GM21576 (cell line): Measurements from ENCODE around the gene PSME1.
A peak's percentile ranks its signal among the peaks of the same experiment; 100 is the strongest.

Experiments used
- ATAC-seq: cut with Tn5 transposase; IDR thresholded peaks from one replicate; pipeline ENCODE4 v1.9.1; 2021; ENCODE audit warnings: mild to moderate bottlenecking, moderate library complexity; ENCODE audit not compliant: unreplicated experiment

Gene PSME1

DNA sequence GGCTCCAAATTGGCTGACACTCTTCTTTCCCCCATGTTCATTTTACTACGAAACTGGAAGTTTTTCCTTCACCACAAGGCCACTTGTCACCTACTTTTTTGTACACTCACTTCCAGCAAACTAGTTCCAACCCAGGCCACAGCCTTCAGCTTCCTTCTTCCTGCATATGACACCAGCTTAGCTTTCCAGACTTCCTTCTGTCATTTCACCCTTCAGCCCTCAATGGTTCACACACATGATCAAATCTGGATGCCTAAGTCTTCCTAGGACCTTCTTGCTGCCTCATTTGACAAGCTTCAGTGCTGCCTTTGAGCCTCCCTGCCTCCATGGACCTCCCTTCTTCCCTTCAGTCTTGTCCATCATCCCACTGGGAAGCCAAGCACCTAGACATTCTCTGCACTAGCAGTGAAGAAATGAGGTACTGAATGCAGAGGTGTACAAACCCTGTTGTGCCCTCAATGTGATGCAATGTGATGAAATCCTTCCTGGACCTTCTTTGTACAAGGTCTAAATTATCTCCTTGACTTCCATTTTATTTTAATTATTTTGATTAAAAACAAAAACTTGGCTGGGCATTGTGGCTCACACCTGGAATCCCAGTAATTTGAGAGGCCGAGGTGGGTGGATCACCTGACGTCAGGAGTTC is 31.6 kb downstream of the PSME1 start:
- no peak for ATAC-seq

DNA sequence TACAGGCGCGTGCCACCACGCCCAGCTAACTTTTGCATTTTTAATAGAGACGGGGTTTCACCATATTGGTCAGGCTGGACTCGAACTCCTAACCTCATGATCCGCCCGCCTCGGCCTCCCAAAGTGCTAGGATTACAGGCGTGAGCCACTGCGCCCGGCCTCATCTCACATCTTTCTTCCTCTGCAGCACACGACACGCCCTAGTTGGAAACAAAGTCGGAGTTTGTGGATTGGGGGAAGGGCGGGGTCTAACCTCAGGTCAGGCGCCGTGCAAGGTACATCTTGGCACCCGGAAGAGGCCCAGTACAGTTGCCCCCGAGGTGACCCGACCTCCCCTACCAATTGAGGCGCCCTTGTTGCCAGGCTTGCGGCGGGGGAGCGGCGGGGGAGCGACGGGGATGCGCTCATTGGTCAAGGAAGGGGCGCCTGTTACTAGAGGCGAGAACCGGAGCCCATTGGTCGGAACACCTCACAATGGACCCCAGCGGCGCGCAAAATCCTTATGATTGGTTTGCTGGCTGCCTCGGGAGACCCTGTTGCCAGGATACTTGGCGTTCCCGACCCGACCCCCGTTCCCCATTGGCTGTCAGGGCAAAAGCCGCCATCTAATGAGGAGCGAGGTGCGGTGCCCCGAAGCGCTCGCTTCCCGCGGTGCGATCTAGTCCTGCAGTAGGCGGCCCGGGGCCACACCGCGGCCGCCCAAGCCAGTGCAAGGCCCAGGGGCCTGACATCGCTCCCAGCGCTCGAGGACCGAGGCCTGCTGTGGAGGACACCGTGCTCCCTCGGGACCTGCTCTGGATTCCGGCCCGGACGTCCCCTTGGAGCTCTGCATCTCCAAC is 35.6 kb downstream of the PSME1 start, which contains the start of gene REC8:
Gene REC8, plus strand, starts transcription at position 659 of the 839 bp plus-strand sequence. CDS start 473 bp downstream, outside the sequence.
- ATAC-seq: peak; percentile 83

DNA sequence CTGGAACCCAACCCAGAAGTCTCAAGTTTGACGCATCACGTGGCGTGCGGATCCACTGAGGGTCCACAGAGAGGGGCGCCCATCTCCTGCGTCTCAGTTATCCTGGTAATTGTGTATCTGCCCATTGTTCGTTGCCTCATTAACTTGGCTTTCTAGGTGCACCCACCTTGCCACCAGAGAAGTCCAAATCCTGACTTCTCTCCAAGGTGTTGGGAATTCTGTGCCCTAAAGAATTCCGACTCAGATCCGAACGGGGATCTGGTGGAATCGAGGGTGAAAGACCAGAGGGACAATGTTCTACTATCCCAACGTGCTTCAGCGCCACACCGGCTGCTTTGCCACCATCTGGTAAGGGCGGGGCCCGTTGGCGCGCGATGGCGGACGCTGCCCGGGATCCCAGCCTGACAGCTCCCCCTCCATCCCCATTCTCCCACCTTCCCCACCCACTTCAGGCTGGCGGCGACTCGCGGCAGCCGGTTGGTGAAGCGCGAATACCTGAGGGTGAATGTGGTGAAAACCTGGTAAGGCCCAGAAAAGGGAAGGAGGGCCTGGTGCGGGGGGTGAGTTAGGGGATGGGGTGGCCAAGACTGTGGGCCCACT is 36.4 kb downstream of the PSME1 start:
- no peak for ATAC-seq

- ATAC-seq: no peak
Observed at GRCh38 chr14:24172871-24173281, 36.9 kb downstream of the PSME1 start.

GRCh38 chr14:24176599-24176998 is 40.6 kb downstream of the PSME1 start:
- ATAC-seq: no peak

GRCh38 chr14:24177041-24177825 is 41.2 kb downstream of the PSME1 start:
- ATAC-seq: no peak

- no peak for ATAC-seq
Observed at GRCh38 chr14:24177891-24178290, 41.9 kb downstream of the PSME1 start.

- no peak for ATAC-seq
Observed at GRCh38 chr14:24178399-24179178, 42.6 kb downstream of the PSME1 start.

GRCh38 chr14:24179294-24179960 is 43.4 kb downstream of the PSME1 start:
- ATAC-seq: no peak

DNA sequence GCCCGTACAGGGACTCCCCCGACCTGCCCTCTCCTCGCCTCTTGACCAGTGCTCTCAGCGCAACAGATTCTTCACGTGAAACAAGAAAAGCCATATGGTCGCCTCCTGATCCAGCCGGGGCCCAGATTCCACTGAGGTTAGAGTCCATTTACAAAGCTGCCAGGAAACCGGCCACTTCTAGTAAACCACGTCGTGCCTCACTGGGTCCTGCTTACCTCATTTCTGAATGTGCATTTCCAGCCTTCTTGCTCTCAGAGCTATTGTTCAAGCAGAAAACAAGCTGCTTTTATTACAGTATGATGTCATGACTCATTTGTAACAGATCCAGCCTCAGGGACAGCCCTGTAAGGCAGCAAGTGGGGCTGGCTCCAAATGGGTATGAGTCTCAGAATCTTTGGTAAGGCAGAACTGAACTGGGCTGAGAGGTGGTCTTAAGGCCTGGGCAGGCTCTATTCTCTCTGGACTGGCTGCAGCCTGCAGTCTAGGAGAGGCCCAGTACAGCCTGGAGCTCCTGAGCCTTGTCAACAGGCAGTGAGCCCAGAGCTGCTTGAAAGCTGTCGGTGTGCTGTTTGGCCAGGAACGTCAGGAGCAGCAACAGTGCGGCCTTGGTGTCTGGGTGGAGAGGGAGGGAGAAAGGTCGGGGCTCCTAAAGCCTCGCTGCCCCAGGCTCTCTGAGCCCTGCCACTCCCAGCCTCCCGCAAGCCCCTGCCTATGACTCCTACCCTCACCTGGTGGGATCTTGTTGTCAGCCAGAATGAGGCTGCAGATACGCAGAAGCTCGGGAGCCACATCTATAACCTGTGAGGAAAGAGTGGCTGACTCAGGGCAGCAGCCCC is 44.2 kb downstream of the PSME1 start:
- ATAC-seq: no peak

DNA sequence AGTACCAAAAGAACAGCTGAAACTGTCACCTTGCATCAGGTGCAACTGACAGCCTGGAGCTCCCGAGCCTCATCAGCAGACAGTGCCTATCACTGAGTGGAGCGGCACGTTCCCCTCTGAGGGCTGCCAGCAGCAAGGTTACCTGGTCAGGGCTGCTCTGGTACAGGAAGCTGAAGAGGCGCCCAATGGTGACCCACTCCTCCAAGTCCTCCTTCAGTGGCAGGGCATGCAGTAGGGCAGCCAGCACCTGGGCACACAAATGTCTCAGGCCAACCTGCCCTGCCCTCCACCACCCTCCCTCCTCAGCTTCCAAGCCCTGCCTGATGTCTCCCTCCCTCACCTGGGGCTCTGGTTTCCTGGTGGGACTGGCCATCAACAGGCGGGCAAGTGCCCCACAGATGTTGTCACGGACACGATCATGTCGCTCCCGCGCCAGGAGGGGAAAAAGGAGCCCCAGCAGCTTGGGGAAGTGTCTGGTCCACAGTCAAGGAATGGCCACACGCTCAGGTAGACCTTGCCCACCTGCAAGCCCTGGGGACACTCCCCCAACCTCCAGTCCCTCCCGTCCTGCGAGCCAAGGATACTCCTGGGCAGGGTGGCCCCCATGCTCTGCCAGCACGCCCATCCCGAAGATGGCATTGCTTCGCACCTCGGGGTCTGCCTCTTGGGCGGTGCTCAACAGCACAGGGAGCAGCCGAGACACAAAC is 45.5 kb downstream of the PSME1 start:
- no peak for ATAC-seq

DNA sequence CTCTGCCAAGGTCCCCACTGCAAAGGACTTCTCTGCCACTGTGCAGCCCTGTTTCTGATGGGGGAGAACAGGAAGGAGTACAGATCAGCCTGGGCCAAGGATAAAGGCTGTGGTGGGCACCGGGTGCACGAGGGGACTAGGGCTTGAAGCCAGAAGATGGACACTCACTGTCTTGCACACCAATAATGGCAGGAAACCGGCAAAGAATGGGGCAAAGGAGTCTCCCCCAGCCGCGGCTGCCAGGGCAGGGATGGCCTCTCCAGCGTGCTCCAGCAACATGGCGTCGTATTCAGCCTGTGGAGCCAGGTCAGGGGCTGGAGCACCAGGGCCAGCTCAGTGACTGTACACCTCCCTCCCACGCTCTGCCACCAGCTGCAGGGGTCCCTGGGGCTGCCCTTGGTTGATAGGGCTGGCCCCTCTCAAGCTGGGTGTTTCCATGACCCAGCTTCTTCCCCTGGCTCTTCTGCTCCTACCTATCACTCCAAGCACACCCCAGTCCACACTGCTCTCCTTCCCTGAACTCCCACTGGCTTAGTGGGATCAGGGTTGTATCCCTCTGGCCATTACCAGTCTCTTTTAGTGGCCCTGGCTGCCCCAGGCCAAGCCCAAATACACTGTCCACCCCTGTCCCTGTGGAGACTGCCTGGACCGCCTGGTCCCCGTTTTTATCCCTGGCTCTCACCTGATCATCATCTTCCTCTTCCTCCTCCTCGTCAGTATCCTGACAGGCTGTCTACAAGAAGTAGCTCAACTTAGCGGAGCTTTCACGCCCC is 46.3 kb downstream of the PSME1 start:
- no peak for ATAC-seq

DNA sequence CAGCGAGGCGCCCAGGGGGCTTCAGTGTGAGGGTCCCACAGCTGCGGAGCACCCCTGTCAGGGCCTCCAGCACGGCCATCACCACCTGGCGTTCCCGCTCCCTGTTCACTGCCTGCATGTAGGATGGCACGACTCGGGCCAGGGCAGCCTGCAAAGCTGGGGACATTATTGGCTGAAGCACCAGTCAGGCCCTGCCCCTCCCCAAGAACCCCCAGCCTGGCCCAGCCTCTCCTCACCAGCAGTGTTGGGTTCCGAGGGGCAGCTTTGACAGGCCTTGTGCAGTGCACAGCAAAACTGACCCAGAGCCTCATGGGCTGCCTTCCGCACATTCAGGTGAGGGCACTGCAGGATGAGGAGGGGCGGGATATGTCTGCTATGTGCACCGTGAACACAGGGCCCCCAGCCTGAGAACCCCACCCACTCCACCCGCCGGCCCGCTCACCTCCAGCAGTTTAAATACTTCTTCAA is 47.1 kb downstream of the PSME1 start:
- no peak for ATAC-seq

- no peak for ATAC-seq
Observed at GRCh38 chr14:24184104-24184970, 48.3 kb downstream of the PSME1 start.

GRCh38 chr14:24185026-24185425 is 49.0 kb downstream of the PSME1 start:
- ATAC-seq: no peak

GRCh38 chr14:24185741-24186140 is 49.7 kb downstream of the PSME1 start:
- ATAC-seq: no peak
